Muscle layer of colon (tissue), 2 donors: ENCODE data around the gene FAM9C.

Source experiments
- H3K27ac ChIP-seq: one replicate; pipeline ENCODE4 v1.7.0; 2013; ENCODE audit warnings: low read depth, mild to moderate bottlenecking, low read length, moderate library complexity
- H3K27me3 ChIP-seq, 2 donors: one replicate each; pipeline ENCODE4 v1.7.0; 2013; ENCODE audit warnings: low read length in 2 of 2, mild to moderate bottlenecking in 2 of 2; ENCODE audit not compliant: insufficient read depth in 2 of 2, control insufficient read depth in 1 of 2
- H3K36me3 ChIP-seq: one replicate; pipeline ENCODE4 v1.7.0; 2013; ENCODE audit warnings: mild to moderate bottlenecking, low read length; ENCODE audit not compliant: insufficient read depth
- H3K4me1 ChIP-seq: one replicate; pipeline ENCODE4 v1.7.0; 2013; ENCODE audit warnings: mild to moderate bottlenecking, low read length; ENCODE audit not compliant: insufficient read depth
- H3K4me3 ChIP-seq, 2 donors: one replicate each; pipeline ENCODE4 v1.7.0; 2013; ENCODE audit warnings: low read length in 2 of 2, low read depth in 1 of 2, mild to moderate bottlenecking in 1 of 2, moderate library complexity in 1 of 2
- H3K9ac ChIP-seq: one replicate; pipeline ENCODE4 v1.7.0; 2013; ENCODE audit warnings: low read length
- H3K9me3 ChIP-seq: one replicate; pipeline ENCODE4 v1.7.0; 2013; ENCODE audit warnings: mild to moderate bottlenecking, low read length
- donor health status: abdominal sarcoma.
- donor health status: Adenocarcinoma of cecum.

Gene FAM9C

DNA sequence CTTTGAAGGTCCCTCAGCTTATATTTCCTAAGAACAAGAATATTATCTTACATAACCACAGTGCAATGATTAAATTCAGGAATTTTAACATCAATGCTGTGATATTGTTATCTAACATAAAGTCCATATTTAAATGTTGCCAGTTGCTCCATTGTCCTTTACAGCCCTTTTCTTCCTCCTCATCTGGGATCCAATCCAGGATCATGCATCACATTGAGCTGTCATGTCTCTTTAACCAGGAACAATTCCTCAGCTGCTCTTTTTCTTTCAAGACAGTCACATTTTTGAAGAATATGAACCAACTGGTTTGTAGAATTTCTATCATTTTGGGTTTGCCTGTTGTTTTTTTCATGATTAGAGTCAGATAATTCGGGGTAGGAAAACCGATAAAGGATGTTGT, 57.5 kb downstream of the FAM9C start:
- Histone ChIP-seq H3K27ac (no peak overlapping the region), H3K9me3 (no peaks in the 10 kb centered on the region), H3K36me3 (no peaks in the 10 kb centered on the region), H3K4me3 (no peak overlapping the region), H3K27me3 (no peaks in the 10 kb centered on the region), H3K9ac (no peak overlapping the region), H3K4me1 (no peaks in the 10 kb centered on the region)

DNA sequence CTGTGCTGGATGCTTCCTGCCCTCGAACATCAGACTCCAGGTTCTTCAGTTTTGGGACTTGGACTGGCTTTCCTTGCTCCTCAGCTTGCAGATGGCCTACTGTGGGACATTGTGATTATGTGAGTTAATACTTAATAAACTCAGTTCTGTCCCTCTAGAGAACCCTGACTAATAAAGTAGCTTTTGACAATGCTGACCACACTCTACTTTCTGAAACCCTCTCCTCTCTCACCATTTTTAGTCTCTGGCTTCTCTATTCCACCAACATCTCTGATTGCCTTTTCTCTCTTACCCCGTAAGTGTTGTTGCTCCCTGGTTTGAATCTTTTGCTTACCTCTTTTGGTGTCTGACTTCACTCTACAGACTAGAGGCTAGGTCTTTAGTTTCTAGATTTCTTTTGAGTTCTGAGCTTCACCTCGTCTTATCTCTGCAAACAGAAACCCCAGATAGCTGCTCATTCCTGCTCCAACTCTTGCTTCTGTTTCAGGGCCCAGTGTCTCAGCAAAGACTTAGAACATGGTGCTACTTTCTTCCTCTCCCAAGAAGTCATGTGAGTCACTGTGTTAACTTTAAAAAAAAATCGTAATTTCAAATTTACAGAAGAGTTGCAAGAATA, 58.1 kb downstream of the FAM9C start:
- Histone ChIP-seq H3K27ac (no peak overlapping the region), H3K4me1 (no peaks in the 10 kb centered on the region), H3K36me3 (no peaks in the 10 kb centered on the region), H3K27me3 (no peaks in the 10 kb centered on the region), H3K9ac (no peak overlapping the region), H3K4me3 (no peak overlapping the region), H3K9me3 (no peaks in the 10 kb centered on the region)
